IMR-90 (cell line): ENCODE data around the gene RGS17. TPM values are rescaled to one million over a fixed set of nuclear protein-coding genes. Genes with fewer than 3 reads are reported as not detected.

ENCODE experiments used
- ATAC-seq: fragments of 200-7000 bp; cut with Tn5 transposase; 2 replicates; pipeline ENCODE4 v1.9.1; 2020; ENCODE audit warnings: low read depth, mild to moderate bottlenecking, moderate library complexity
- BruUV-seq: library from RNA; stranded (reverse); fragments of 400-500 nt; replicated peaks from 2 replicates; lab custom pipeline; 2021; lab: Mats Ljungman, UMichigan
- CTCF ChIA-PET: fragments of 300-600 bp; formaldehyde crosslinking; extraction: SDS; loops from one replicate; lab custom pipeline; 2021; ENCODE audit warnings: antibody characterized with exemption; lab: Yijun Ruan, JAX
- POLR2A ChIA-PET: fragments of 300-600 bp; sonication (Branson Sonifier 250); formaldehyde crosslinking; loops from one replicate; lab custom pipeline; 2022; ENCODE audit warnings: antibody characterized with exemption; ENCODE audit not compliant: unreplicated experiment; lab: Charles Lee
- DNase-seq: peaks from one replicate; pipeline ENCODE4 v3.0.0; 2013
- H2AFZ ChIP-seq: replicated peaks from 2 replicates; pipeline ENCODE3; 2013; ENCODE audit warnings: low read length, mild to moderate bottlenecking; ENCODE audit not compliant: poor library complexity
- H2AK5ac ChIP-seq: 2 replicates; pipeline ENCODE4 v1.6.1; 2013; ENCODE audit warnings: low read depth, low read length, inconsistent platforms
- H2AK9ac ChIP-seq: replicated peaks from 2 replicates; pipeline ENCODE3; 2013; ENCODE audit warnings: mild to moderate bottlenecking, low read depth, low read length, moderate library complexity; ENCODE audit not compliant: poor library complexity
- H2BK120ac ChIP-seq: 2 replicates; pipeline ENCODE4 v1.6.1; 2013; ENCODE audit warnings: low read depth, low read length, inconsistent platforms
- H2BK15ac ChIP-seq: 3 replicates; pipeline ENCODE4 v1.6.1; 2013; ENCODE audit warnings: low read depth, low read length, inconsistent platforms
- H2BK20ac ChIP-seq: 2 replicates; pipeline ENCODE4 v1.6.1; 2013; ENCODE audit warnings: low read depth, mild to moderate bottlenecking, inconsistent platforms, low read length, moderate library complexity
- H2BK5ac ChIP-seq: 2 replicates; pipeline ENCODE4 v1.6.1; 2013; ENCODE audit warnings: mild to moderate bottlenecking, low read depth, low read length, inconsistent platforms; ENCODE audit not compliant: poor library complexity, severe bottlenecking
- H3K14ac ChIP-seq: replicated peaks from 2 replicates; pipeline ENCODE4 v1.6.1; 2013; ENCODE audit warnings: low read depth, low read length, inconsistent platforms
- H3K18ac ChIP-seq: 2 replicates; pipeline ENCODE4 v1.6.1; 2013; ENCODE audit warnings: low read depth, low read length, control low read depth
- H3K23ac ChIP-seq: 2 replicates; pipeline ENCODE4 v1.6.1; 2013; ENCODE audit warnings: low read depth, low read length, inconsistent platforms
- H3K27ac ChIP-seq: 2 replicates; pipeline ENCODE4 v1.5.1; 2013; ENCODE audit warnings: mild to moderate bottlenecking, control low read depth, low read length; ENCODE audit not compliant: insufficient read depth
- H3K27me3 ChIP-seq: 2 replicates; pipeline ENCODE4 v1.6.1; 2013; ENCODE audit warnings: low read length; ENCODE audit not compliant: control insufficient read depth, insufficient read depth
- H3K36me3 ChIP-seq: 2 replicates; pipeline ENCODE4 v1.6.1; 2013; ENCODE audit warnings: low read length, mixed read lengths; ENCODE audit not compliant: control insufficient read depth, insufficient read depth
- H3K4ac ChIP-seq: 2 replicates; pipeline ENCODE4 v1.6.1; 2013; ENCODE audit warnings: low read depth, low read length, inconsistent platforms
- H3K4me1 ChIP-seq: 2 replicates; pipeline ENCODE4 v1.6.1; 2013; ENCODE audit warnings: low read length, mixed read lengths; ENCODE audit not compliant: control insufficient read depth, insufficient read depth
- H3K4me2 ChIP-seq: 2 replicates; pipeline ENCODE4 v1.6.1; 2013; ENCODE audit warnings: low read depth, mild to moderate bottlenecking, control low read depth, low read length, moderate library complexity
- H3K4me3 ChIP-seq: 2 replicates; pipeline ENCODE4 v1.5.1; 2013; ENCODE audit warnings: low read depth, mild to moderate bottlenecking, control low read depth, low read length, moderate library complexity; ENCODE audit not compliant: insufficient read depth
- H3K56ac ChIP-seq: 2 replicates; pipeline ENCODE4 v1.6.1; 2013; ENCODE audit warnings: low read length, inconsistent platforms; ENCODE audit not compliant: insufficient read depth; ENCODE audit errors: extremely low read depth
- H3K79me1 ChIP-seq, 2 experiments: 2 replicates each; pipeline ENCODE4 v1.6.1; 2013; ENCODE audit warnings: low read length in 2 of 2, inconsistent platforms in 1 of 2, low read depth in 1 of 2
- H3K9ac ChIP-seq: 2 replicates; pipeline ENCODE4 v1.6.1; 2013; ENCODE audit warnings: low read depth, low read length, control low read depth
- H3K9me1 ChIP-seq: 2 replicates; pipeline ENCODE4 v1.6.1; 2013; ENCODE audit warnings: low read length, inconsistent platforms; ENCODE audit not compliant: insufficient read depth
- H3K9me3 ChIP-seq: 2 replicates; pipeline ENCODE4 v1.6.1; 2013; ENCODE audit warnings: low read length; ENCODE audit not compliant: control insufficient read depth, insufficient read depth
- H4K20me1 ChIP-seq: 2 replicates; pipeline ENCODE4 v1.6.1; 2013; ENCODE audit warnings: low read length, inconsistent platforms; ENCODE audit not compliant: insufficient read depth
- H4K5ac ChIP-seq: 2 replicates; pipeline ENCODE4 v1.6.1; 2013; ENCODE audit warnings: mild to moderate bottlenecking, low read depth, low read length, control low read depth
- H4K8ac ChIP-seq, 2 experiments: 2 replicates each; pipeline ENCODE4 v1.6.1; 2013; ENCODE audit warnings: low read depth in 2 of 2, low read length in 2 of 2, control low read depth in 1 of 2, inconsistent platforms in 1 of 2
- H4K91ac ChIP-seq: 2 replicates; pipeline ENCODE4 v1.6.1; 2013; ENCODE audit warnings: low read depth, low read length, inconsistent platforms; ENCODE audit not compliant: insufficient read depth
- CEBPB ChIP-seq: IDR thresholded peaks from 2 replicates; pipeline ENCODE4 v1.6.1; 2012; ENCODE audit warnings: low read depth, low read length, improper control_type of control experiment
- ELK1 ChIP-seq: fragments of 150-350 bp; IDR thresholded peaks from 2 replicates; pipeline ENCODE4 v1.6.1; 2016; ENCODE audit warnings: low read depth, mild to moderate bottlenecking, low read length, moderate library complexity, borderline replicate concordance
- MXI1 ChIP-seq: IDR thresholded peaks from 2 replicates; pipeline ENCODE4 v1.6.1; 2012; ENCODE audit warnings: low read depth, mild to moderate bottlenecking, low read length, moderate library complexity, borderline replicate concordance
- NFE2L2 ChIP-seq: fragments of 150-350 bp; IDR thresholded peaks from 2 replicates; pipeline ENCODE4 v1.6.1; 2016; ENCODE audit warnings: low read depth, mild to moderate bottlenecking, low read length
- POLR2A ChIP-seq: IDR thresholded peaks from 2 replicates; pipeline ENCODE4 v1.6.1; 2012; ENCODE audit warnings: mild to moderate bottlenecking, low read depth, low read length
- RAD21 ChIP-seq: IDR thresholded peaks from 2 replicates; pipeline ENCODE4 v1.6.1; 2012; ENCODE audit warnings: low read length, improper control_type of control experiment
- SMC3 ChIP-seq: fragments of 150-350 bp; IDR thresholded peaks from 2 replicates; pipeline ENCODE4 v1.6.1; 2016; ENCODE audit warnings: low read depth, mild to moderate bottlenecking, antibody characterized with exemption, low read length, moderate library complexity
- USF2 ChIP-seq: fragments of 150-350 bp; IDR thresholded peaks from 2 replicates; pipeline ENCODE4 v1.6.1; 2017; ENCODE audit warnings: mild to moderate bottlenecking, antibody characterized with exemption, low read length, low read depth
- WGBS, 2 experiments: methylation state at CpG; one replicate each; pipeline versions ENCODE4 v1.1.5 to v1.1.7; 2013; ENCODE audit warnings: missing lambda C conversion rate in 2 of 2; ENCODE audit not compliant: insufficient read length in 1 of 2; ENCODE audit errors: extremely low coverage in 2 of 2; 5-methylcytosine and 5-hydroxymethylcytosine counted together
- dilution Hi-C: fragments of 300-500 bp; cut with HindIII; formaldehyde crosslinking; loops from one replicate; pipeline ENCODE4 v1.14.3; 2018; ENCODE audit warnings: low sequenced_read_pairs; ENCODE audit not compliant: unreplicated experiment
- in situ Hi-C: fragments of 300-500 bp; cut with MboI; formaldehyde crosslinking; loops from 3 replicates; pipeline ENCODE4 v1.14.3; 2019; ENCODE audit warnings: low sequenced_read_pairs, inconsistent platforms, mixed read lengths
- intact Hi-C: fragments of 100-400 bp; cut with micrococcal nuclease; formaldehyde crosslinking; loops from 2 replicates; pipeline ENCODE4 v1.10.0; 2022
- polyA plus RNA-seq, 3 experiments: library from polyadenylated mRNA; depleted of rRNA; stranded (reverse); fragments of >200 nt; gene quantifications; 2 replicates each; pipeline ENCODE4 v1.2.3, GENCODE V29; 2012; ENCODE audit warnings: low replicate concordance in 1 of 3
- total RNA-seq: library from RNA; depleted of rRNA; stranded (reverse); fragments of >200 nt; gene quantifications from 2 replicates; pipeline ENCODE4 v1.2.3, GENCODE V29; 2012
- TF ChIP-seq, protein P1 (sequence below): conservative IDR thresholded peaks from 2 replicates; pipeline ENCODE4 v1.5.1; 2012; ENCODE audit warnings: mild to moderate bottlenecking, low read depth, low read length, improper control_type of control experiment

RGS17 gene
- total and polyA plus RNA-seq, 2 of the 4 experiments (the other 2 are of a cell fraction): 0.75 to 1.4 TPM

DNA sequence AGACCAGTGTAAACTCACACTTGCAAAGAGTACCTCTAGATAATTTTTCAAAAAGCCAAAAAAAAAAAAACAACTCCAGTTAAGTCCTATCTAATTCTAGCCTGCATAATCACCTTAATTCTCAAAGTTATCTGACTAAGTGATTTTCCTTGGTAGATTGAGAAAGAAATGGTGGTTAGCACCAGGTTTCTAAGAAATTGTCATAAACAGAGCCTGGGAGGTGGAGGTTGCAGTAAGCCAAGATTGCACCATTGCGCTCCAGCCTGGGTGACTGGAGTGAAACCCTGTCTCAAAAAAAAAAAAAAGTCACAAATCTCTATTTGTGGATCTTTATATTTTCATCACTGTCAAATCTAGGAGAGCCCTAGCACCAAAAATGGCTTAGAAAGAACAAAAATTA lies 157.2 kb downstream of the RGS17 start:
- ATAC-seq: no peak
- Histone ChIP-seq H2BK120ac (no peak overlapping the region), H2AK9ac (no peak overlapping the region), H3K27ac (no peak overlapping the region), H2BK5ac (no peak overlapping the region), H4K8ac (no peak overlapping the region; a peak in 1 of 4 replicates), H2AFZ (no peak overlapping the region), H3K36me3 (peaks cover 10% of the 10 kb centered on the region), H4K5ac (no peak overlapping the region), H3K56ac (no peak overlapping the region), H3K4ac (no peak overlapping the region), H3K23ac (no peak overlapping the region), H3K79me1 (peaks cover 3 to 7% of the 10 kb centered on the region in 2 experiments; a peak in 2 of 4 replicates), H3K27me3 (no peaks in the 10 kb centered on the region), H3K9me1 (peaks cover 5% of the 10 kb centered on the region; the same call in 1 of the 2 replicates), H3K4me1 (peaks cover 5% of the 10 kb centered on the region), H4K20me1 (peaks cover 16% of the 10 kb centered on the region), H3K18ac (no peak overlapping the region), H2AK5ac (no peak overlapping the region), H3K4me2 (no peak overlapping the region), H2BK15ac (no peak overlapping the region), H3K9ac (no peak overlapping the region), H3K4me3 (no peak overlapping the region), H3K9me3 (no peaks in the 10 kb centered on the region), H4K91ac (no peak overlapping the region), H3K14ac (no peak overlapping the region), H2BK20ac (no peak overlapping the region)
- BruUV-seq: no TSS peak
- dilution Hi-C loops: no loop called here
- intact Hi-C loops: no loop called here
- ChIA-PET CTCF (interaction anchor here (1.0 kb wide), 1 partner anchor 26 kb away, joined by 5 read pairs; no protein-coding TSS in a partner anchor), POLR2A (no interaction called here)
- no CpG with 5 or more reads among the region's 1 CpG for WGBS, 2 experiments
- no peak for TF ChIP-seq SMC3
- TF ChIP-seq ELK1: no peak
- no peak for TF ChIP-seq NFE2L2
- TF ChIP-seq RAD21: no peak
- TF ChIP-seq, protein P1, sequence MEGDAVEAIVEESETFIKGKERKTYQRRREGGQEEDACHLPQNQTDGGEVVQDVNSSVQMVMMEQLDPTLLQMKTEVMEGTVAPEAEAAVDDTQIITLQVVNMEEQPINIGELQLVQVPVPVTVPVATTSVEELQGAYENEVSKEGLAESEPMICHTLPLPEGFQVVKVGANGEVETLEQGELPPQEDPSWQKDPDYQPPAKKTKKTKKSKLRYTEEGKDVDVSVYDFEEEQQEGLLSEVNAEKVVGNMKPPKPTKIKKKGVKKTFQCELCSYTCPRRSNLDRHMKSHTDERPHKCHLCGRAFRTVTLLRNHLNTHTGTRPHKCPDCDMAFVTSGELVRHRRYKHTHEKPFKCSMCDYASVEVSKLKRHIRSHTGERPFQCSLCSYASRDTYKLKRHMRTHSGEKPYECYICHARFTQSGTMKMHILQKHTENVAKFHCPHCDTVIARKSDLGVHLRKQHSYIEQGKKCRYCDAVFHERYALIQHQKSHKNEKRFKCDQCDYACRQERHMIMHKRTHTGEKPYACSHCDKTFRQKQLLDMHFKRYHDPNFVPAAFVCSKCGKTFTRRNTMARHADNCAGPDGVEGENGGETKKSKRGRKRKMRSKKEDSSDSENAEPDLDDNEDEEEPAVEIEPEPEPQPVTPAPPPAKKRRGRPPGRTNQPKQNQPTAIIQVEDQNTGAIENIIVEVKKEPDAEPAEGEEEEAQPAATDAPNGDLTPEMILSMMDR: no peak
- no peak for TF ChIP-seq POLR2A
- TF ChIP-seq CEBPB: no peak
- no peak for TF ChIP-seq USF2
- no peak for TF ChIP-seq MXI1
- in situ Hi-C loops: no loop called here
- no peak for DNase-seq
